KMS-11 (cell line): ENCODE measurements around the gene MMP28.
"Not testable (repeated sequence)": the region's sequence is repeated elsewhere in the genome, so short reads cannot be mapped to it uniquely, and the experiment has no call there.

Experiments
- H2AFZ ChIP-seq: fragments of 200-600 bp; sonication (generic); 2 replicates; pipeline ENCODE4 v1.6.1; 2016; ENCODE audit warnings: antibody characterized with exemption, mixed run types, low read depth
- H3K27ac ChIP-seq: fragments of 200-600 bp; sonication (generic); 2 replicates; pipeline ENCODE4 v1.6.1; 2016; ENCODE audit warnings: mild to moderate bottlenecking, mixed run types
- H3K27me3 ChIP-seq: fragments of 200-600 bp; sonication (generic); 2 replicates; pipeline ENCODE4 v1.6.1; 2017; ENCODE audit warnings: mild to moderate bottlenecking, low read depth, mixed run types, moderate library complexity; ENCODE audit not compliant: insufficient read depth
- H3K36me3 ChIP-seq: fragments of 200-600 bp; sonication (generic); 2 replicates; pipeline ENCODE4 v1.6.1; 2017; ENCODE audit warnings: mild to moderate bottlenecking, mixed run types; ENCODE audit not compliant: insufficient read depth
- H3K4me1 ChIP-seq: fragments of 200-600 bp; sonication (generic); 2 replicates; pipeline ENCODE4 v1.6.1; 2016; ENCODE audit warnings: mild to moderate bottlenecking, low read depth, mixed run types; ENCODE audit not compliant: poor library complexity, severe bottlenecking
- H3K4me2 ChIP-seq: fragments of 200-600 bp; sonication (generic); 2 replicates; pipeline ENCODE4 v1.7.0; 2016; ENCODE audit warnings: mild to moderate bottlenecking, mixed run types
- H3K4me3 ChIP-seq: fragments of 200-600 bp; sonication (generic); IDR thresholded peaks from 2 replicates; pipeline ENCODE4 v1.6.1; 2017; ENCODE audit warnings: low read depth, low read length, mixed read lengths; ENCODE audit not compliant: insufficient read depth
- H3K79me2 ChIP-seq: fragments of 200-600 bp; sonication (generic); 2 replicates; pipeline ENCODE4 v1.6.1; 2016; ENCODE audit warnings: low read depth, mixed run types; ENCODE audit not compliant: insufficient read depth
- H3K9ac ChIP-seq: fragments of 200-600 bp; sonication (generic); 2 replicates; pipeline ENCODE4 v1.6.1; 2016; ENCODE audit warnings: mild to moderate bottlenecking, mixed run types
- H4K20me1 ChIP-seq: fragments of 200-600 bp; sonication (generic); 2 replicates; pipeline ENCODE4 v1.6.1; 2016; ENCODE audit warnings: mild to moderate bottlenecking, mixed run types; ENCODE audit not compliant: insufficient read depth
- TF ChIP-seq, protein P1 (sequence below): fragments of 200-600 bp; sonication (generic); conservative IDR thresholded peaks from 2 replicates; pipeline ENCODE4 v1.6.1; 2017; ENCODE audit warnings: low read depth, mild to moderate bottlenecking, antibody characterized with exemption, low read length, moderate library complexity, mixed read lengths

MMP28 gene

GRCh38 chr17:35752471-35752870, 43.0 kb downstream of the MMP28 start:
- Histone ChIP-seq H3K4me3 (no peak overlapping the region), H3K27me3 (no peaks in the 10 kb centered on the region; the same call in 1 of the 2 replicates), H3K4me2 (no peak overlapping the region), H3K4me1 (no peaks in the 10 kb centered on the region), H3K36me3 (no peaks in the 10 kb centered on the region), H2AFZ (no peak overlapping the region), H3K27ac (no peak overlapping the region), H3K9ac (no peak overlapping the region), H3K79me2 (no peaks in the 10 kb centered on the region), H4K20me1 (no peaks in the 10 kb centered on the region)
- TF ChIP-seq, protein P1, sequence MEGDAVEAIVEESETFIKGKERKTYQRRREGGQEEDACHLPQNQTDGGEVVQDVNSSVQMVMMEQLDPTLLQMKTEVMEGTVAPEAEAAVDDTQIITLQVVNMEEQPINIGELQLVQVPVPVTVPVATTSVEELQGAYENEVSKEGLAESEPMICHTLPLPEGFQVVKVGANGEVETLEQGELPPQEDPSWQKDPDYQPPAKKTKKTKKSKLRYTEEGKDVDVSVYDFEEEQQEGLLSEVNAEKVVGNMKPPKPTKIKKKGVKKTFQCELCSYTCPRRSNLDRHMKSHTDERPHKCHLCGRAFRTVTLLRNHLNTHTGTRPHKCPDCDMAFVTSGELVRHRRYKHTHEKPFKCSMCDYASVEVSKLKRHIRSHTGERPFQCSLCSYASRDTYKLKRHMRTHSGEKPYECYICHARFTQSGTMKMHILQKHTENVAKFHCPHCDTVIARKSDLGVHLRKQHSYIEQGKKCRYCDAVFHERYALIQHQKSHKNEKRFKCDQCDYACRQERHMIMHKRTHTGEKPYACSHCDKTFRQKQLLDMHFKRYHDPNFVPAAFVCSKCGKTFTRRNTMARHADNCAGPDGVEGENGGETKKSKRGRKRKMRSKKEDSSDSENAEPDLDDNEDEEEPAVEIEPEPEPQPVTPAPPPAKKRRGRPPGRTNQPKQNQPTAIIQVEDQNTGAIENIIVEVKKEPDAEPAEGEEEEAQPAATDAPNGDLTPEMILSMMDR, result no peak

GRCh38 chr17:35751541-35751940, 43.9 kb downstream of the MMP28 start:
- H4K20me1 ChIP-seq, H3K4me1 ChIP-seq, H3K4me3 ChIP-seq, H3K79me2 ChIP-seq, H3K27me3 ChIP-seq, H2AFZ ChIP-seq, H3K27ac ChIP-seq, H3K4me2 ChIP-seq, H3K36me3 ChIP-seq, H3K9ac ChIP-seq: not testable (repeated sequence)

DNA sequence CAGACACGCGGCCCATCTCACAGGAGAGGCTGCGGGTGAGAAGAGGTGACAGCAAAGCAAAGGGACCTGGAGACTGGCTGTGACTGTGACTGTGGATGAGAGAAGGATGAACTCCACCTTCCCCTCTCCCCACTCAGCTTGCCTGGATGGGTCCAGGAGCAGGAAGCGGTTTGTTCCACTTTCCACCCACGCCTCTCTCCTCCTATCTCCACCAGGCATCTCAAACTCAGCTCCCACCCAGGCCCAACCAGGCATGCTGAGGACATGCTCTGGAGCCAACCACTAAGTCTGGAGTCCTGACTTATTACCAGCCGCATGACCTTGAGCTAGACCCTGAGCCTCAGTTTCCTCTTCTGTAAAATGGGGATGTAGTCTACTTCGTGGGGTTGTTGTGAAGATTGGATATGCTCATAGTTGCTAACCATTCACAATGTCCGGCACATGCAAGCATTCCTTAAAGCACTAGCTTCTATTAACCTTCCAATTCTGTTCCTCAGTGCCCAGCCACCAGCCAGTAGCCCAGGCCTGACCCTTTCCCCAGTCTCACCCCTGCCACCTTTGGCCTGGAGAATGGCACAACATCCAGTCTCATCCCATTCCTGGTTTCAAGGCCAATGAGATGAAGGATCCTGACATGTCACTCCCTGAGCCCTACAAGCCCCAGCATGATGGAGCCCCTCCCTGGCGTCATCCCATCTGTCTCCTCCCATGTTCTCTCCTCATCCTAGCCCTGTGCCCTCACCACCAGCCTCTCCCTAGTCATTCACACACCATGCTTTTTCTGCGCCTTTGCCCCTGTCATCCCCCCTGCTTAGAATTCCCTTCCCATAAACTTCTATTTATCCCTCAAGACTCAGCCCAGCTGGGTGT, 44.7 kb downstream of the MMP28 start:
- no peak overlapping the region for H3K4me2 ChIP-seq
- TF ChIP-seq, protein P1, result no peak
- no peaks in the 10 kb centered on the region for H3K36me3 ChIP-seq
- H3K79me2 ChIP-seq, result no peaks in the 10 kb centered on the region
- no peak overlapping the region for H2AFZ ChIP-seq
- peaks cover 5% of the 10 kb centered on the region; the same call in 1 of the 2 replicates for H3K27me3 ChIP-seq
- no peaks in the 10 kb centered on the region for H3K4me1 ChIP-seq
- H3K4me3 ChIP-seq, result no peak overlapping the region
- H3K27ac ChIP-seq, result no peak overlapping the region
- H4K20me1 ChIP-seq, result no peaks in the 10 kb centered on the region
- H3K9ac ChIP-seq, result no peak overlapping the region

DNA sequence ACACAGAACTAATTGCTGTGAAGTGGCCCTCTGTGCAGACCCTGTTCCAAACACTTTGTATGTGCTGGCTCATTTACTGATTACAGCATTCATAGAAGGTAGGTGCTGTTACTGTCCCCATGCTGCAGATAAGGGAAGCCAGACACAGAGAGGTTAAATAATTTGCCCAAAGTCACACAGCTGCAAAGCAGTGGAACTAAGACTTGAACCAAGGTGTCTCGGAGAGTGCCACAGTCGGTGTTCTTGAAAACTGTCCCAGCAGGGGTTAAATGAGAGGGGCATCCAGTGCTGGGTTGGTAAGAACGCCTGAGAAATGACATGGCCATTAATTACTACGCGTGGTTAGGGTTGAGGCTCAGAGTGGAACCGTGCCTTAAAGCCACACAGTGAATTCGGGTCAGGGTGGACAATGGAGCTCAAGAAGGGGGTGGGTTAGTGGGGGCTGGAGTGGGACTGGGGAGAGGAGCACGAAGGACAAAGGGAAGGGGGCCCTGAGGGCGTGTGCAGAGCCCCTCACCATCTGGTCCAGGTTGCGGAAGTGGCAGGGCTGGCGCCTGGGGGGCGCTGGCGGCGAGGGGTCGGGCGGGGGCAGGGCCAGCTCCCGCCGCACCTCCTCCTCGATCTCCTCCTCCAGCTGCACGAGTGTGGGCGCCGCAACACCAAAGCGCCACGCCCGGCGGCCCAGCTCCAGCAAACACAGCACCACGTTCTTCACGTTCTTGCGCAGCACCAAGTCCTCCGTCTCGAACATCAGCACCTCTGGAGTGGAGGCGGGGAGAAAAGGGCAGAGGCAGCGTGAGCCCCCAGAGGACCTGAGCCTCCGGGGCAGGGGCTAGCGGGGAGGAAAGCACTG, 45.7 kb downstream of the MMP28 start:
- Histone ChIP-seq H2AFZ (no peak overlapping the region), H3K4me1 (no peaks in the 10 kb centered on the region), H3K4me2 (no peak overlapping the region), H3K4me3 (no peak overlapping the region), H3K27me3 (peaks cover 11% of the 10 kb centered on the region; the same call in 1 of the 2 replicates), H4K20me1 (no peaks in the 10 kb centered on the region), H3K27ac (no peak overlapping the region), H3K36me3 (no peaks in the 10 kb centered on the region), H3K9ac (no peak overlapping the region), H3K79me2 (no peaks in the 10 kb centered on the region)
- TF ChIP-seq, protein P1, result no peak
